HL-60 (cell line): ENCODE results near the gene CADM1.

Experiments used
- DNase-seq, 2 experiments: peaks; one replicate each; pipeline ENCODE4 v3.0.0-alpha.2; 2010 to 2020; ENCODE audit warnings: low read depth in 1 of 2, low spot score in 1 of 2
- H3K27ac ChIP-seq: fragments of 250-450 bp; sonication (Bioruptor Pico); replicated peaks from 2 replicates; pipeline ENCODE4 v1.5.1; 2020; ENCODE audit warnings: mild to moderate bottlenecking, moderate library complexity
- H3K27me3 ChIP-seq: fragments of 250-450 bp; sonication (Bioruptor Pico); 2 replicates; pipeline ENCODE4 v1.5.1; 2021; ENCODE audit warnings: mild to moderate bottlenecking, moderate library complexity; ENCODE audit not compliant: insufficient read depth, poor library complexity, severe bottlenecking
- H3K4me3 ChIP-seq: replicated peaks from 2 replicates; pipeline ENCODE4 v1.5.1; 2011; ENCODE audit warnings: mild to moderate bottlenecking, control low read depth, low read length; ENCODE audit not compliant: insufficient read depth
- GABPA ChIP-seq: IDR thresholded peaks from 2 replicates; pipeline ENCODE4 v1.6.1; 2012; ENCODE audit warnings: low read depth
- POLR2AphosphoS5 ChIP-seq: IDR thresholded peaks from 2 replicates; pipeline ENCODE4 v1.6.1; 2012; ENCODE audit warnings: low read depth
- SPI1 ChIP-seq: IDR thresholded peaks from 2 replicates; pipeline ENCODE4 v1.6.1; 2012; ENCODE audit warnings: low read depth, mild to moderate bottlenecking, borderline replicate concordance
- TF ChIP-seq, protein P1 (sequence below): IDR thresholded peaks from 2 replicates; pipeline ENCODE4 v1.6.1; 2012; ENCODE audit warnings: low read depth; ENCODE audit not compliant: insufficient replicate concordance
- TF ChIP-seq, protein P2 (sequence below): IDR thresholded peaks from one replicate; pipeline ENCODE4 v1.5.1; 2011; ENCODE audit warnings: low read length, control low read depth, inconsistent platforms; ENCODE audit not compliant: insufficient read depth

CADM1 gene

DNA sequence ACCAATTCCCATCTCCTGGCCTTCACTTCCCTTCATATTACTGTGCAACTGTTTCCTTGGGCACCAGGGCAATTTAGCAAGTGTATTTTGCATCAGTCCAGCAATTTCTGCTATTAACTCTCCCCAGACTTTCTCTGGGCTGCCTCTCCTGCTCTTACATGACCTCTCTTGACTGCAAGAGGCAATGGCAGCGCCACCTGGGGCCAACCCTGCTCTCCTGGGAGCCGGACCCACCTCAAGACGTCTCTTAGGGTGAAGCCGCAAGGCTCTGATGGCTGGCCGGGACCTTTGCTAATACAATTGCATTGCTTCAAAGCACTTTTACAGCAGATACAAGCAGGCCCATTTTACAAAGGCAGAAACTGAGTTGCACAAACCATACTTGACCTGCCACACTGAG, 360.2 kb downstream of the CADM1 start:
- Histone ChIP-seq H3K27me3 (no peaks in the 10 kb centered on the region), H3K27ac (no peak overlapping the region), H3K4me3 (no peak overlapping the region)
- no peak for TF ChIP-seq GABPA
- TF ChIP-seq, protein P1, sequence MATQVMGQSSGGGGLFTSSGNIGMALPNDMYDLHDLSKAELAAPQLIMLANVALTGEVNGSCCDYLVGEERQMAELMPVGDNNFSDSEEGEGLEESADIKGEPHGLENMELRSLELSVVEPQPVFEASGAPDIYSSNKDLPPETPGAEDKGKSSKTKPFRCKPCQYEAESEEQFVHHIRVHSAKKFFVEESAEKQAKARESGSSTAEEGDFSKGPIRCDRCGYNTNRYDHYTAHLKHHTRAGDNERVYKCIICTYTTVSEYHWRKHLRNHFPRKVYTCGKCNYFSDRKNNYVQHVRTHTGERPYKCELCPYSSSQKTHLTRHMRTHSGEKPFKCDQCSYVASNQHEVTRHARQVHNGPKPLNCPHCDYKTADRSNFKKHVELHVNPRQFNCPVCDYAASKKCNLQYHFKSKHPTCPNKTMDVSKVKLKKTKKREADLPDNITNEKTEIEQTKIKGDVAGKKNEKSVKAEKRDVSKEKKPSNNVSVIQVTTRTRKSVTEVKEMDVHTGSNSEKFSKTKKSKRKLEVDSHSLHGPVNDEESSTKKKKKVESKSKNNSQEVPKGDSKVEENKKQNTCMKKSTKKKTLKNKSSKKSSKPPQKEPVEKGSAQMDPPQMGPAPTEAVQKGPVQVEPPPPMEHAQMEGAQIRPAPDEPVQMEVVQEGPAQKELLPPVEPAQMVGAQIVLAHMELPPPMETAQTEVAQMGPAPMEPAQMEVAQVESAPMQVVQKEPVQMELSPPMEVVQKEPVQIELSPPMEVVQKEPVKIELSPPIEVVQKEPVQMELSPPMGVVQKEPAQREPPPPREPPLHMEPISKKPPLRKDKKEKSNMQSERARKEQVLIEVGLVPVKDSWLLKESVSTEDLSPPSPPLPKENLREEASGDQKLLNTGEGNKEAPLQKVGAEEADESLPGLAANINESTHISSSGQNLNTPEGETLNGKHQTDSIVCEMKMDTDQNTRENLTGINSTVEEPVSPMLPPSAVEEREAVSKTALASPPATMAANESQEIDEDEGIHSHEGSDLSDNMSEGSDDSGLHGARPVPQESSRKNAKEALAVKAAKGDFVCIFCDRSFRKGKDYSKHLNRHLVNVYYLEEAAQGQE: no peak
- TF ChIP-seq POLR2AphosphoS5: no peak
- TF ChIP-seq, protein P2, sequence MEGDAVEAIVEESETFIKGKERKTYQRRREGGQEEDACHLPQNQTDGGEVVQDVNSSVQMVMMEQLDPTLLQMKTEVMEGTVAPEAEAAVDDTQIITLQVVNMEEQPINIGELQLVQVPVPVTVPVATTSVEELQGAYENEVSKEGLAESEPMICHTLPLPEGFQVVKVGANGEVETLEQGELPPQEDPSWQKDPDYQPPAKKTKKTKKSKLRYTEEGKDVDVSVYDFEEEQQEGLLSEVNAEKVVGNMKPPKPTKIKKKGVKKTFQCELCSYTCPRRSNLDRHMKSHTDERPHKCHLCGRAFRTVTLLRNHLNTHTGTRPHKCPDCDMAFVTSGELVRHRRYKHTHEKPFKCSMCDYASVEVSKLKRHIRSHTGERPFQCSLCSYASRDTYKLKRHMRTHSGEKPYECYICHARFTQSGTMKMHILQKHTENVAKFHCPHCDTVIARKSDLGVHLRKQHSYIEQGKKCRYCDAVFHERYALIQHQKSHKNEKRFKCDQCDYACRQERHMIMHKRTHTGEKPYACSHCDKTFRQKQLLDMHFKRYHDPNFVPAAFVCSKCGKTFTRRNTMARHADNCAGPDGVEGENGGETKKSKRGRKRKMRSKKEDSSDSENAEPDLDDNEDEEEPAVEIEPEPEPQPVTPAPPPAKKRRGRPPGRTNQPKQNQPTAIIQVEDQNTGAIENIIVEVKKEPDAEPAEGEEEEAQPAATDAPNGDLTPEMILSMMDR: no peak
- no peak for TF ChIP-seq SPI1
- no peak for DNase-seq

DNA sequence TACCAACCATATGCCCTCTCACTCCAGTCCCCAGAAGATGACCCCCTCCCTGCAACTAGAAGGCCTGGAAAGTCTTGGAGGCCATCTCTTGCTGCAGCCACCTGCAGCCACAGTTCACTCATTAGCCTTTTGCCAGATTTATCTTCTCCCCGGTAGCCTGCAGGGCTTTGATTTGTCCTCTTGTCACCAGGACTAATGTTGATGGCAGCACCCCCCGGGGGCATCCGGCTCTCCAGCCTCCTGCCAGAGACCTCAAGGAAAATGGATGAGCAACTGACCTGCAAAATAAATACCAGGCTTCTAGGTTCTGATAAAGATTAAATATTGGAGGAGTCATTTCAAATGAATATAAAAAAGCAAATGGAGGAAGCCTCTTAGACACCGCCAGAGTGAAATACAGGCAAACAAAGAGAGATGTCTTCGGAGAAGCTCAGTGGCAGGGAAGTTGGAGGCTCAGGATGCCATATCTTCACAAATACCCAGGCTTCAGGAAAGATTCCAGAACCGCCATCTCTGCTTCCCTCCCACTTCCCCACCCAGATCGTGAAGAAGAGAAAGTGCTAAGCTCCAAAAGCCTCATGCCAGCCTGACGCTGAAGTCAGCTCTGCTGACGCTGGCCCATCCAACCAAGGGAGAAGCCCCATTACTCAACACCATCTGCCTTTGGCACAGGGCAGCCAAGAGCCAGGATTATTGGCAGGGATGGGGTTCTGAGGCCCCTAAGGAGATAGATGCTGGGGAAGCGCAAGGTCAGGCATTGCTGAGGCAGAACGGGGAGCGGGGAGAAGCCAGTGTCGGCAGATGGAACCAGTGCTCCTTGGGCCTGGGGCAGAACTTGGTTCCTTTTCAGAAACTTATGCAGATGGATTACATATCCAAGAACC, 362.7 kb downstream of the CADM1 start:
- no peak overlapping the region for H3K4me3 ChIP-seq
- TF ChIP-seq, protein P1: no peak
- TF ChIP-seq GABPA (no peak), POLR2AphosphoS5 (no peak)
- no peak overlapping the region for H3K27ac ChIP-seq
- no peak for DNase-seq
- no peaks in the 10 kb centered on the region for H3K27me3 ChIP-seq

DNA sequence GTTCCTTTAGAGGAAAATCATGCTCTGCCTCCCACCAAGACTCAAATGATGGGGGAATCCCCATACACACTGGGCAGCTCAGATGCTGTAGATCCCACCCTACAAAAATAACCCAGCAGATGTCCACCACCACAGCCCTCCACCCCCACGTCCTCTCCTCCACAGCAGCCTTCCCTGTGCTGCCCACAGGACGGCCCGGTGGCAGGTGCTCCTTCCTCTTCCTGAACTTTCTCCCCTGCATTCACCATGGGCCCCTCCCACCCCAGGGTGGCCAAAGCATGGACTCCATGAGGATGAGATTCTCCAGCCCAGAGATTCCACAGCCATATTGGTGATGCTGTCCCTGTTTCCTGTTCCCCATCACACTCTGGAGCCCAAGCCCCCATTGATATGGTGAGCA, 368.3 kb downstream of the CADM1 start:
- TF ChIP-seq GABPA: no peak
- no peak for TF ChIP-seq SPI1
- TF ChIP-seq, protein P2: no peak
- TF ChIP-seq, protein P1: no peak
- TF ChIP-seq POLR2AphosphoS5: no peak
- no peak overlapping the region for H3K4me3 ChIP-seq
- no peak overlapping the region for H3K27ac ChIP-seq
- no peaks in the 10 kb centered on the region for H3K27me3 ChIP-seq
- DNase-seq: no peak
